ENCODE measurements around the gene FAM184B. TPM values are rescaled to one million over a fixed set of nuclear protein-coding genes. Genes with fewer than 3 reads are reported as not detected.

FAM184B gene
- polyA plus RNA-seq, 4 donors, result 0.03 to 0.04 TPM; not detected in 2

DNA sequence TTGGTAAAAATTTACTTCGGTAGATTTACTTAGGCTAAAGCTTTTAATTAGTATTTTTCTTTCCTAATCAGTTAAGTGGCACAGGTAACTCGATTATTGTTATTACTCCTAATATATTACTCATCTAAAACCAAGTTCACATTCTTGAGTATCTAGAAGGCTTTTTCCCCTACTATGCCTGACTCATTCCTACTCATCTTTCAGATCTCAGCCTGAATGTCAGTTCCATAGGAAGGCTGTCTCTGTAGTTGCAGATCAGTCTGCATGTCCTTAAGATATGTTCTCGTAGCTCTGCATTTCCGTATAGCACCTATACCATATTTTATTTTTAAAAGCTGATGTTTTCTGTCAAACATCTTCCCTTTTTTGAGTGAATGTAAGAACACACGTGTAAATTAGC is 5.9 kb upstream of the FAM184B start:
- Histone ChIP-seq H3K4me3 (ENCODE audit: low read depth in 1 of 3, low read length in 3 of 3) (no peak overlapping the region), H3K9me3 (ENCODE audit: control insufficient read depth in 2 of 2, insufficient read depth in 1 of 2, low read depth in 1 of 2, low read length in 1 of 2) (no peaks in the 10 kb centered on the region), H3K27ac (ENCODE audit: low read depth in 1 of 3, low read length in 2 of 3) (no peak overlapping the region), H3K27me3 (ENCODE audit: control insufficient read depth in 3 of 3, insufficient read depth in 3 of 3, low read length in 3 of 3) (peaks cover 0 to 2% (median 0%) of the 10 kb centered on the region in 3 donors), H3K4me1 (ENCODE audit: control insufficient read depth in 3 of 3, insufficient read depth in 2 of 3, low read depth in 1 of 3, low read length in 2 of 3) (no peaks in the 10 kb centered on the region), H3K36me3 (ENCODE audit: control insufficient read depth in 3 of 3, insufficient read depth in 2 of 3, low read depth in 1 of 3, low read length in 3 of 3) (peaks cover 0 to 6% (median 0%) of the 10 kb centered on the region in 3 donors)
- 79 to 86% (median 80%) methylated on average over 5 of the region's 5 CpGs for WGBS, 3 donors
- DNase-seq, result no peak
- FAIRE-seq, result no peak

GRCh38 chr4:17786567-17786966 is 5.1 kb upstream of the FAM184B start:
- no peak for DNase-seq
- peaks cover 1 to 10% (median 3%) of the 10 kb centered on the region in 3 donors for H3K27me3 ChIP-seq (ENCODE audit: control insufficient read depth in 3 of 3, insufficient read depth in 3 of 3, low read length in 3 of 3)
- FAIRE-seq, result no peak
- H3K4me1 ChIP-seq (ENCODE audit: control insufficient read depth in 3 of 3, insufficient read depth in 2 of 3, low read depth in 1 of 3, low read length in 2 of 3), result peaks cover 0 to 6% (median 2%) of the 10 kb centered on the region in 3 donors
- H3K36me3 ChIP-seq (ENCODE audit: control insufficient read depth in 3 of 3, insufficient read depth in 2 of 3, low read depth in 1 of 3, low read length in 3 of 3), result peaks cover 0 to 4% (median 0%) of the 10 kb centered on the region in 3 donors
- no peaks in the 10 kb centered on the region for H3K9me3 ChIP-seq (ENCODE audit: control insufficient read depth in 2 of 2, insufficient read depth in 1 of 2, low read depth in 1 of 2, low read length in 1 of 2)
- H3K27ac ChIP-seq (ENCODE audit: low read depth in 1 of 3, low read length in 2 of 3), result no peak overlapping the region
- 47 to 73% (median 66%) methylated on average over 5 of the region's 5 CpGs for WGBS, 3 donors
- no peak overlapping the region for H3K4me3 ChIP-seq (ENCODE audit: low read depth in 1 of 3, low read length in 3 of 3)

GRCh38 chr4:17785858-17786257 is 4.4 kb upstream of the FAM184B start:
- FAIRE-seq (no peak), DNase-seq (no peak)
- no peaks in the 10 kb centered on the region for H3K9me3 ChIP-seq (ENCODE audit: control insufficient read depth in 2 of 2, insufficient read depth in 1 of 2, low read depth in 1 of 2, low read length in 1 of 2)
- no peak overlapping the region for H3K27ac ChIP-seq (ENCODE audit: low read depth in 1 of 3, low read length in 2 of 3)
- peaks cover 0 to 8% (median 2%) of the 10 kb centered on the region in 3 donors for H3K4me1 ChIP-seq (ENCODE audit: control insufficient read depth in 3 of 3, insufficient read depth in 2 of 3, low read depth in 1 of 3, low read length in 2 of 3)
- H3K4me3 ChIP-seq (ENCODE audit: low read depth in 1 of 3, low read length in 3 of 3), result no peak overlapping the region
- peaks cover 6 to 17% (median 7%) of the 10 kb centered on the region in 3 donors for H3K27me3 ChIP-seq (ENCODE audit: control insufficient read depth in 3 of 3, insufficient read depth in 3 of 3, low read length in 3 of 3)
- WGBS, 3 donors, result 79 to 90% (median 84%) methylated on average over 5 of the region's 5 CpGs
- H3K36me3 ChIP-seq (ENCODE audit: control insufficient read depth in 3 of 3, insufficient read depth in 2 of 3, low read depth in 1 of 3, low read length in 3 of 3), result no peaks in the 10 kb centered on the region

- peak in 1 of 2 donors; percentile 9 for DNase-seq
- no peaks in the 10 kb centered on the region for H3K9me3 ChIP-seq (ENCODE audit: control insufficient read depth in 2 of 2, insufficient read depth in 1 of 2, low read depth in 1 of 2, low read length in 1 of 2)
These were observed 721 bp downstream of the FAM184B start for GRCh38 chr4:17780501-17781299.

DNA sequence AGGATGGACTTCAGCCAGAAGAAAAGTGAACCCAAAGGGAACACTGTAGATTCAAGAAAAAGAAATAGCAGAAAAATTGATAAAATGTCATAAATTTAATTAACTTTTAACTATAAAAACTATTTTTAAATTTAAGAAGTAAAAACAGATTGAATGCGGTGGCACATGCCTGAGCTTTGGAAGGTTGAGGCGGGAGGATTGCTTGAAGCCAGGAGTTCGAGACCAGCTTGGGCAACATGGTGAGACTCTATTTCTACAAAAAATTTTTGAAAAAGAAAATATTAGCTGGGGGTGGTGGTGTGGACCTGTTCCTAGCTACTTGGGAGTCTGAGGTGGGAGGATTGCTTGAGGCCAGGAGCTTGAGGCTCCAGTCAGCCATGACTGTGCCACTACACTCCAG is 3.0 kb downstream of the FAM184B start:
- DNase-seq (no peak), FAIRE-seq (no peak)
- Histone ChIP-seq H3K9me3 (ENCODE audit: control insufficient read depth in 2 of 2, insufficient read depth in 1 of 2, low read depth in 1 of 2, low read length in 1 of 2) (no peaks in the 10 kb centered on the region), H3K27ac (ENCODE audit: low read depth in 1 of 3, low read length in 2 of 3) (no peak overlapping the region), H3K36me3 (ENCODE audit: control insufficient read depth in 3 of 3, insufficient read depth in 2 of 3, low read depth in 1 of 3, low read length in 3 of 3) (no peaks in the 10 kb centered on the region), H3K4me1 (ENCODE audit: control insufficient read depth in 3 of 3, insufficient read depth in 2 of 3, low read depth in 1 of 3, low read length in 2 of 3) (peaks cover 0 to 12% (median 2%) of the 10 kb centered on the region in 3 donors), H3K27me3 (ENCODE audit: control insufficient read depth in 3 of 3, insufficient read depth in 3 of 3, low read length in 3 of 3) (peaks cover 6 to 37% (median 9%) of the 10 kb centered on the region in 3 donors), H3K4me3 (ENCODE audit: low read depth in 1 of 3, low read length in 3 of 3) (no peak overlapping the region)
- 80 to 96% (median 95%) methylated on average over 3 of the region's 3 CpGs for WGBS, 3 donors

More at GRCh38 chr4:17780501-17781299, 721 bp downstream of the FAM184B start:
- Histone ChIP-seq H3K27me3 (ENCODE audit: control insufficient read depth in 3 of 3, insufficient read depth in 3 of 3, low read length in 3 of 3) (peaks cover 6 to 37% (median 9%) of the 10 kb centered on the region in 3 donors), H3K36me3 (ENCODE audit: control insufficient read depth in 3 of 3, insufficient read depth in 2 of 3, low read depth in 1 of 3, low read length in 3 of 3) (no peaks in the 10 kb centered on the region), H3K27ac (ENCODE audit: low read depth in 1 of 3, low read length in 2 of 3) (no peak overlapping the region), H3K4me1 (ENCODE audit: control insufficient read depth in 3 of 3, insufficient read depth in 2 of 3, low read depth in 1 of 3, low read length in 2 of 3) (peaks cover 0 to 12% (median 2%) of the 10 kb centered on the region in 3 donors), H3K4me3 (ENCODE audit: low read depth in 1 of 3, low read length in 3 of 3) (peak overlapping the region in 2 of 3 donors; percentile 8 to 17)
- WGBS, 3 donors, result 11 to 13% (median 12%) methylated on average over 31 of the region's 31 CpGs
- no peak for FAIRE-seq

- WGBS, 3 donors, result 81 to 92% (median 87%) methylated on average over 10 of the region's 10 CpGs
- Histone ChIP-seq H3K4me1 (ENCODE audit: control insufficient read depth in 3 of 3, insufficient read depth in 2 of 3, low read depth in 1 of 3, low read length in 2 of 3) (no peaks in the 10 kb centered on the region), H3K9me3 (ENCODE audit: control insufficient read depth in 2 of 2, insufficient read depth in 1 of 2, low read depth in 1 of 2, low read length in 1 of 2) (no peaks in the 10 kb centered on the region), H3K27me3 (ENCODE audit: control insufficient read depth in 3 of 3, insufficient read depth in 3 of 3, low read length in 3 of 3) (peaks cover 0 to 2% (median 0%) of the 10 kb centered on the region in 3 donors), H3K36me3 (ENCODE audit: control insufficient read depth in 3 of 3, insufficient read depth in 2 of 3, low read depth in 1 of 3, low read length in 3 of 3) (no peaks in the 10 kb centered on the region), H3K27ac (ENCODE audit: low read depth in 1 of 3, low read length in 2 of 3) (no peak overlapping the region), H3K4me3 (ENCODE audit: low read depth in 1 of 3, low read length in 3 of 3) (no peak overlapping the region)
- no peak for DNase-seq
- no peak for FAIRE-seq
These were observed 8.2 kb downstream of the FAM184B start for GRCh38 chr4:17773135-17773698.

DNA sequence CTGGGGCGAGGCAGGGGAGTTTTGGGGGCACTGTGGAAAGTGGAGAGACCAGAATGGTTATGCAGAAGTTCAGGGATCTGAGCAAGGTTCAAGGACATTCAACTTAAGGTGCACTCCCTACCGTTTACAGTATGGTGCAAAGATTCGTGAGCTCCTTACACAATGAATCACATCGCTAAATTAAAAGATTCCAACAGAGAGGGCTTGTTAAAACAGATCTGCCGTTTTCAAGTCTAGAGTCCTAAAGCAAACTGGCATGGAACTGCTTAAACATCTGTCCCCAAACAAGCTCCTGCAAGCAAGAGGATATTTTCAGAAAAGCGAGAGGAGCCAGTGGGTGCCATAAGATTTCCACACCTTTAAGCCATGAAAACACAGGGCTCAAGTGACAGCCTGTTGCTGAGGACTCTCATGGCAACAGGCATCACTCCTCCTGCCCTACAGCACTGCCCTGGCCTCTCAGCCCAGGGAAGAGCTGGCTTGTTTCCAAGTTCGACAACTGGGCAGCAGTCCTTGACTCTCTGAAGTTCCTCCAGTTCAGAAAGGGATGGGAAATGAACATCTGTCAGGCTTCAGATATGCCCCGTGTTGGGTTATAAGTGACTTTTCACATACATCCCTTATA is 10.0 kb downstream of the FAM184B start:
- Histone ChIP-seq H3K36me3 (ENCODE audit: control insufficient read depth in 3 of 3, insufficient read depth in 2 of 3, low read depth in 1 of 3, low read length in 3 of 3) (no peaks in the 10 kb centered on the region), H3K4me3 (ENCODE audit: low read depth in 1 of 3, low read length in 3 of 3) (no peak overlapping the region), H3K9me3 (ENCODE audit: control insufficient read depth in 2 of 2, insufficient read depth in 1 of 2, low read depth in 1 of 2, low read length in 1 of 2) (peaks cover 0 to 4% of the 10 kb centered on the region in 2 donors), H3K27me3 (ENCODE audit: control insufficient read depth in 3 of 3, insufficient read depth in 3 of 3, low read length in 3 of 3) (peaks cover 0 to 2% (median 0%) of the 10 kb centered on the region in 3 donors), H3K27ac (ENCODE audit: low read depth in 1 of 3, low read length in 2 of 3) (no peak overlapping the region), H3K4me1 (ENCODE audit: control insufficient read depth in 3 of 3, insufficient read depth in 2 of 3, low read depth in 1 of 3, low read length in 2 of 3) (no peaks in the 10 kb centered on the region)
- WGBS, 3 donors, result 57 to 70% (median 61%) methylated on average over 8 of the region's 8 CpGs
- DNase-seq (no peak), FAIRE-seq (no peak)

DNA sequence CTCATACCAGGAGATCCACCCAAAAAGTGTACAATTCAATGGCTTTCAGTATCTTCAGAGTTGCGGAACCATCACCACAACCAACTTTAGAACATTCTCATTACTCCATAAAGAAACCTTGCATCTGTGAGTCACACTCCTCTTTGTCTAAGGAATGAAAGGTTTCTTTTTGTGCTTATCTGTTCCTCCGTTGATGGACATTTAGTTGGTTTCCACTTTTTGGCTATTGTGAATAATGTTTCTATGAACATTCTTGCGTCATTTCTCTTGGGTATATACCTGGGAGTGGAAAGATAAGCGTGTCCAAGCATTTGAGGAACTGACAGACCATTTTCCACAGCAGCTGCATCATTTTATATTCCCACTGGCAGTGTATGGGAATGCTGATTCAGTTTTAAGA is 10.6 kb downstream of the FAM184B start:
- peaks cover 0 to 6% of the 10 kb centered on the region in 2 donors for H3K9me3 ChIP-seq (ENCODE audit: control insufficient read depth in 2 of 2, insufficient read depth in 1 of 2, low read depth in 1 of 2, low read length in 1 of 2)
- DNase-seq (no peak), FAIRE-seq (no peak)
- H3K36me3 ChIP-seq (ENCODE audit: control insufficient read depth in 3 of 3, insufficient read depth in 2 of 3, low read depth in 1 of 3, low read length in 3 of 3), result no peaks in the 10 kb centered on the region
- H3K27ac ChIP-seq (ENCODE audit: low read depth in 1 of 3, low read length in 2 of 3), result no peak overlapping the region
- 50 to 73% (median 55%) methylated on average over 4 of the region's 4 CpGs for WGBS, 3 donors
- H3K4me1 ChIP-seq (ENCODE audit: control insufficient read depth in 3 of 3, insufficient read depth in 2 of 3, low read depth in 1 of 3, low read length in 2 of 3), result no peaks in the 10 kb centered on the region
- no peak overlapping the region for H3K4me3 ChIP-seq (ENCODE audit: low read depth in 1 of 3, low read length in 3 of 3)
- peaks cover 0 to 2% (median 0%) of the 10 kb centered on the region in 3 donors for H3K27me3 ChIP-seq (ENCODE audit: control insufficient read depth in 3 of 3, insufficient read depth in 3 of 3, low read length in 3 of 3)

Data from small intestine (tissue), 7 donors.